Fibroblast of skin of abdomen (primary cell): ENCODE data around the gene UTP11.
A peak's percentile ranks its signal among the peaks of the same experiment; 100 is the strongest.

ENCODE experiments used
- DNase-seq: peaks from one replicate; pipeline ENCODE4 v3.0.0-alpha.2; 2013

UTP11 gene

DNA sequence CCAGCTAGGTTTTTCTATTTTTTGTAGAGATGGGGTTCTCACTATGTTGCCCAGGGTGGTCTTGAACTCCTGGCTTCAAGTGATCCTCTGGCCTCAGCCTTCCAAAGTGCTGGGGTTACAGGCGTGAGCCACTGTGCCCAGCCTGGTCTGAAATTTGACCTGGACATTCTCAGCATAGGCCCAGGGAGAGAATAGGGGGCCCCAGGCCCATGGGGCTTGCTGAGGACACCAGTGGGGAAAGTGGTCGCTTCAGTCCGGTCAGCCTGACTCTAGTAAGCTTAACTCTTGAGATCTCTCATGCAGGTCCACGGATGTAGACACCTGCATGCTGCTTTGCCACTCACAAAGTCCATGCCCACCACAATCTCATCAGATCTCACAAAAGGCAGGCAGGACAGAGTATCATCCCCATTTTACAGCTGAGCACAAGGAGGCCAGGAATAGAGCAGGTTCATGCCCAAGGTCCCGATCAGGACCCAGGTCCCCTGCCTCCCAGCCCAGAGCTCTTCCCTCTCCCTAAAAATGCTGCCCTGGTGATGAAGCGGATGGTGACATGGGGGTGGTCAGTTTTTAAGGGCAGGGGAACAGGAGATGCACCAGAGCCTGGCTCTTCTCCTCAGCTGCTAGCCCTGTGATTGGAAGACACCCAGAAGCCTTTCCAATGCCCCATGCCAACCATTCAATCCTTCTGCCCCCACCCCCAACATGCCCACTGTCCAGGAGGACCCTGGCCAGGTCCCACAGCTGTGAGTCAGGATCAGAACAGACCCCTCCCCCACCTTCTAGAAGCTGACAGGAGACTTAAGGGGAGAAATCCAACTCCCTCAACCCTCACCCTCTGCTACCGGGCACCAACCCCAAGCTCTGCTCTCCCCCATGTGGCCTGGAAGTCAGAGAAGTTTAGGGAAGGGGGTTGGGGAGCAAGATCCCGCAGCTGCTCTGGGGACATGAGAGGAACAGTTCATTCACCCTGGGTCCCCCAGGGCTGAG is 9.0 kb upstream of the UTP11 start:
- peak; percentile 48 for DNase-seq

DNA sequence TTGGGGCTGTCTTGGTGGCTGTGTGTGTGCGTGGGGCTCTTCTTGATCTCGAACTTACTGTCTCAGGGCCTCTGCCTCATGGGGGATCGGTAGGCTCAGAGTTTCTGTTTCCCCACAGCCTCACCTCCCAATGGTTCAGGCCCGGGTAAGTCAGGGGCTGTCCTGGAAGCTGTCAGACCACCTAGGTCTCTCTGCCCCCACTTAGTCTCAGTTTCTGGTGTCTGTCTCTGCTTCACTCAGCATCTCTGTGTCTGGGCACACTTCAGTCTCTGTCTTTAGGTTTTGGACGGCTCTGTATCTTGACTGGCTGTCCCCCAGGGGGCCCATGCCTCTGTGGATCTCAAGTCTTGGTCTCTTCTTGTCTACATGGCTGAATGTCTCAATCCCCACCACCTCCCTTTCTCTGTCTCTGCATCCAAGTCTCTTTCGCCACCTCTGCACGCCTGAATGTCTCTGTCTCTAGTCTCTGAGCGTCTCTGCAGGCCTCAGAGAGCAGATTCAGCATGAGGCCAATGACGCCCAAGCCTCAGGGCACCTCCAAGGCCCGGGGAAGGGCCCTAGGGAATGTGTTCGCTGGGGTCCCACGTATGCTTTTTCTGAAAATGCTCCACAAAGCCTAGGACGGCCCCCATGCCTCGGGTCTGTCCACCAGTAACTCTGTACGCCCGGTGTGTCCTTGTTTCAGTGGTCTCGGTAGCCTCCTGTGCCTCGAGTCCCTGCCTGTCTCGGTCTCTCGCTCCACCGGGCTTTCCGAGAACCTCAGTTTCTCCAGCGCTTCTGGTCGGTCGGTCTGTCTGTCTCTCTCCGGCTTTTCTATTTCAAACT is 8.0 kb upstream of the UTP11 start:
- DNase-seq, result no peak

DNA sequence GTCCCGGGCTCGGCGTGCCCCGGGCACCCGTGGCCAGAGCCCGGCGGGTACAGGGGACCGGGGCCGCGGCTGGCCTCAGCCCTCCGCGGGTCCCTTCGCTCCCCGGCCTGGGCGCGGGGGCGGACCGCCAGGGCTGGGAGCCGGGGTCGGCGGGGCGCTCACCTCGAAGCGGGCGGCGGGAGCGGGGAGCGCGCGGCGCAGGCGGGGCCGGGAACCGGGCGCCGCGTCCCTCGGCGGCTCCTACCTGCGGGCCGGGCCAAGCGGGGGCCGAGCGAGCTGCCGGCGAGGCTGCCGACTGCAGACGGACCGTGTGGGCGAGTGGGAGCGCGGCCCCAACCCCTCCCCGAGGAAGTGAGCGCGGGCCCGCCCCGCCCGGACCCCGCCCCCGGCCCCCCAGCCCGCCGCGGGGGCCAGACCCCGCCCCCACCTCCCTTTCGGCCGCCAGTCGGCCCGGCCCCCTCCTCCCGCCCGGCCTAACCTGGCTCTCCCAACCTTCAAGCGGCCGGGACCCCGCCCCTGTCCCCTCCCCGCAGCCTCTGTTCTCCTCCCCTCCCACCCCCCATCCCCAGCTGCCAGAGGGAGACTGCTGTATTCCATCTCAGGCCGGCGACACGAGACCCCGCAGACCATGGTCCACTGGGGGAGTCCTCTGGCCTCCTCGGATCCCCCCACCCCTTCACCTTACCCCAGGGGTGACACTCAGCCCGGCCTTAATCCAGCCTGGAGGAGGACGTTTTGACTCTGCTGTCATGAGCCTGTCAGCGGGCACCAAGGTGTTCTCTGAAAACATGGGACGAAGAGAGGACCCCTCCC is 7.1 kb upstream of the UTP11 start, which contains the start of gene FHL3:
TSS of gene FHL3 (minus strand) at position 320 of the 813 bp plus-strand sequence. CDS start 6,102 bp downstream, outside the sequence.
- DNase-seq, result peak; percentile 70

DNA sequence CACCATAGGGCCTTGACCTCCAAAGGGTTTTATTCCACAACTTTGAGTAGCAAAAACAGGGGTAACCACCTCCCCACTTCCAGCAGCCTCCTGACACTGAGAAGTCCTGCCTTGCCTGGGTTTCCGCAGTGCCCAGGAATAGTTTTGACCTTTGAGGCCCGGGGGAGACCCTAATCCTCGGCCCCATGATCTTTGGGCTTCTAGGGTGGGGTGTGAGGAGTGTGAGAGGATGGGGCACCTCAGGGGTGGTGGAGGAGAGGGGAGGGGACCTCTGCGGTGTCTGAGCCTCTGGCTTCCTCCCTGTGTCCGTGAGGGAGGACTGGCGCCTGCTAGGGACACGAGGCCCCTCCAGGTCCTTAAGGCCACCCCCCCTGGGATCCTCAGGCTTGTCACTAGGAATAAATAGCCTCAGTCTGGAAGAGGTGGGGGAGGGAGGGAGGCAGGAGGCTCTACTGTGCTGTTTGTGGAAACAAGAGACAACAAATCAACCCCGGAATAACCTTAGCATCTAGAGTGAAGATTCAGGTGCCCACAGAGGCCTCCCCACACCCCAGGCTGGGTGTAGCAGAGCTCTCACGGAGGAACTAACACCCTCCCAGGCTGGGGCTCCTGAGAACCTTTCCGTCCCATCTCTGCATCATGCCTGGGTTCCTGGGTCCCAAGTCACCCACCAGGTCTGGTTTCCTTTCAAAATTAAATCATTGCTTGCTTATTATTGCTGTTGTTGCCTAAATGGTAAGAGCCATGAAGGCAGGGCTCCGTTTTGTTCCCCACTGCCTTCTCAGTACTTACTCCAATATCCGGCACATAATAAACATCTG is 6.3 kb upstream of the UTP11 start:
- no peak for DNase-seq

DNA sequence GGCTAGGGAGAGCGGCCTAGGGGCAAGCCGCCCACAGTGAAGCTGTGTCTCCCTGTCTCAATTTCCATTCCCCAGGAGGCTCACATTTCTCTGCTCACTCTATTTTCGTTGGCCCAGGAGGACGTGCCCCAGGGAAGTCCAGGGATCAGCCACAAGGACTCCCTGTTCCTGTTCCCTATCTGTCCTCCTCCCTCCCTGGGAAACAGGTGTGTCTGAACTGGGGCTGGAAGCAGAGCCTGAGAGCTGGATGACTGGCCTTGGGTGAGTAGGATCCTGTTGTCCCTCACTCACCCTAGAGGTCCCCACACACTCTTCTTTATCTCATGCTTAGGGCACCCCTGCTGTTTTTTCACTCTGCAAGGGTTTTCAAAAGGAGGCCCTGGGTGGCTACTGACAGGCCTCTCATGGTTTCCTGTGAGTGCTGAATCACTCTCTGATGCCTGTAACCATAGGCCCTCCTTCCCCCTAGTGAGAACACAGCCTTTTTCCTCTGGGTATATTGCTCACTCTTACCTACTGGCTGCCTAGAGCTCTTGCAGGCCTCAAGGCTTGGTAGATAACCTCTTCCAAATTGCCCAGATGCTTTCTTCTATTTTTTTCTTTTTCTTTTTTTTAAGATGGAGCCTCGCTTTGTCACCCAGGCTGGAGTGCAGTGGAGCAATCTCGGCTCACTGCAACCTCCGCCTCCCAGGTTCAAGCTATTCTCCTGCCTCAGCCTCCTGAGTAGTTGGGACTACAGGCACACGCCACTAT is 3.3 kb upstream of the UTP11 start:
- peak; percentile 69 for DNase-seq

DNA sequence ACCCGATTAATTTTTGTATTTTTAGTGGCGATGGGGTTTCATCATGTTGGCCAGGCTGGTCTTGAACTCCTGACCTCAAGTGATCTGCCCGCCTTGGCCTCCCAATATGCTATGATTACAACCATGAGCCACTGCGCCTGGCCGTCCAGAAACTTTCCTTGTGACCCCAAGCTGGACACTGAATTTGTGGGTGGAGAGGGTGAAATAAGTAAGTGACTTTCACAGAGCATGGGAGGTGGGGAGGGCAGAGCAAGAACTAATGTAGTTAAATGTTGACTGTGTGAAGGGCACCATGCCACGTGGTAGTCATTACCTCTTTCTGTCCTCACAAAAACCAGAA is 2.7 kb upstream of the UTP11 start:
- DNase-seq, result no peak

DNA sequence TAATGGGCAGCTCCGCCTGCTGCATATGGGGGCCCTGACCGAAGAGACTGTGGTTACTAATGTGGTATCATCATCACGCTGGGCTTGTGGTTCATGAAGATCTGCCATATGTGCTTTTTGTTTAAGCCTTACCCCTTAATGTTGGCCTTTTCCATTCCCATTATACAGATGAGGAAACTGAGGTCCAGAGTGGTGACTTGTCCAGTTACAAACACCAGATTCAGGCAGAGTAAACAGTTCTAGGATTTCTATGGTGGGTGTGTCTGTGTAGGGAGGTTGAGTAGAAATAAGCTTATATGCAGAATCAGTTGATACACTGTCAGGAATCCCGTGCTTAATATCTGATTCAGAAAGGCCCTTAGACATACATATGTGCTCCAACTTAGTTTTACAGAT is 691 bp downstream of the UTP11 start:
- DNase-seq, result no peak

DNA sequence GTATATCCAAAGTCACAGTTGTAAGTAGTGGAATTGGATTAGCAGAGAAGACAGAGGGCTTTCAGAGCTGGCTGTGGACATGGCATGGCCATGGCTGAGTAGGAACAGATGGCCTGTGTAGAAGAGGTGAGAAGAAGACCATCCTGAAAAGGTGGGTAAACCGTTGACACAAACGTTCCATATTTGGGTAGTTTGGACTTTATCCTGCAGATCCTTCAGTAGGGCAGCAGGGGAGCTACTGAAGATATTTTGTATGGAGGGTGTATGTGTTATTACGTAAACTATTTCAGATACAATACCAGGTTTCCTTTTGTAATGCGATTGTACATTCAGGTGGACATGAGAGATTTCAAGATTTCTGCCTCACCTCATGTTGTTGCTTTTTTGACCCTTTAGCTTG is 1.6 kb downstream of the UTP11 start:
- DNase-seq, result no peak

DNA sequence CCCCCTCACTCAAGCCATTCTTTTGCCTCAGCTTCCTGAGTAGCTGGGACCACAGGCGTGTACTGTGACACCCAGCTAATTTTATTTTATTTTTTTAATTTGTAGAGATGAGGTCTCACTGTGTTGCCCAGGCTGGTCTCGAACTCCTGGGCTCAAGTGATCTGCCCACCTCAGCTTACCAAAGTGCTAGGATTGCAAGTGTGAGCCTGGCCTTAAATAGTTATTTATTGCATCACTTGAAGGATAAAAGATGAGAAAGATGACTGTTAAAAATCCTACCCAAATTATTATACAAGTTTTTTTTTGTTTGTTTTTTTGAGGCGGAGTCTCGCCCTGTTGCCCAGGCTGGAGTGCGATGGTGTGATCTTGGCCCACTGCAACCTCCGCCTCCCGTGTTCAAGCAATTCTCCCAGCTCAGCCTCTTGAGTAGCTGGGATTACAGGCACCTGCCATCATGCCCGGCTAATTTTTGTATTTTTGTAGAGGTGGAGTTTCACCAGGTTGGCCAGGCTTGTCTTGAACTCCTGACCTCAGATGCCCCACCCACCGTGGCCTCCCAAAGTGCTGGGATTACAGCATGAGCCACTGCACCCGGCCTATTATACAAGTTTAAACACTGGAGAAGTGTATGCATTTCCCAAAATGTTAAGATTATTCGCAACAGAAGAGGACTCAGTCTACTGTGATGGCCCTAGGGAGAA is 2.3 kb downstream of the UTP11 start:
- DNase-seq, result no peak

DNA sequence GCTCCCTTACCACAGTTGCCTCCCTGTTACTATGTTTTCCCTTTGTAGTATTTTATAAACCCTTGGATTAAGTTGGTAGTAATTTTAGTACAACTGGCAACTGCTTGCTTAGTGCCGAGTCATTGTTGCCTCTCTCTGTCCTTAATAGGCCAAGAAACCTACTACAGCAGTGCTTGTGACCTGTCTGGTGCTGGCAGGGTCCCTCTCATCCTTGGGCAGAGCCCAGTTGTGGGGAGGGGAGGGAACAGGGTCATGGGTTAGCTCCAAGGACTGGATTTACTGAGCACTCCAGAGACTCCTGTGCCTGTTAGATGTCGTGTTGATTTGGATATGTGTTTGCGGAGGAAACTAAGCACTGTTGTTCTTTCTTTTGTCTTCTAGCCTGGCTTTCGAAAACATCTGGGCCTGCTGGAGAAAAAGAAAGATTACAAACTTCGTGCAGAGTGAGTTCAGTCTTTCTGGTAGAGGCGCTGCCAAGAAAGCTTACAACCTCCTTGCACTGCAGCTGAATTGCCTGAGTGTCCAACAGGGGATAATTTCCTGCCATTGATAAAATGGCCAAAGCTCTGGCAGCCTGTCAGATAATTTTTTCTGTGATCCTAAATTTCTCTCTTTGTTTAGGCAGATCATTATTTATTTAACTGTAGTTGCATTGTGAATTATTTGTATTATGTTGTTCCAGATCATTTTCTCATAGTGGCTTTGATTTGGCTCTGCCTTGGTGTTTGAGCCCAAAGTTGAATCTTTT is 3.6 kb downstream of the UTP11 start:
- no peak for DNase-seq

DNA sequence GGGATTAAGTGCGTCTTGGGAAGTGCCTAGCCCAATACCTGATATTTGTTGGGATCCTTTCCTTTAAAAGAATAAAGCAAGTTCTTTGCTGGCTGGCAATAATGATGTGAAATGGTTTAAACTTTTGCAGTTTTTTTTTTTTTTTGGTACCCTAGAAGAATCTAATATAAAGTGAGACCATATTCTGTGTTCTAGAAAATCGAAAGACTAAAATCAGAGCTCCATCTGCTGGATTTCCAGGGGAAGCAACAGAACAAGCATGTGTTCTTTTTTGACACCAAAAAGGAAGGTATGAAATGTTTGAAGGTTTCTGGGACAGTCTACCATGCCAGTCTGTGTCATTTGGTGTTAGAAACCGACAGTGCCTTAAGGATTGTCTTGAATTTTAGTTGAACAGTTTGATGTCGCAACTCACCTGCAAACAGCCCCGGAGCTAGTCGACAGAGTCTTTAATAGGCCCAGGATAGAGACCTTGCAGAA is 6.4 kb downstream of the UTP11 start:
- DNase-seq, result peak; percentile 48

DNA sequence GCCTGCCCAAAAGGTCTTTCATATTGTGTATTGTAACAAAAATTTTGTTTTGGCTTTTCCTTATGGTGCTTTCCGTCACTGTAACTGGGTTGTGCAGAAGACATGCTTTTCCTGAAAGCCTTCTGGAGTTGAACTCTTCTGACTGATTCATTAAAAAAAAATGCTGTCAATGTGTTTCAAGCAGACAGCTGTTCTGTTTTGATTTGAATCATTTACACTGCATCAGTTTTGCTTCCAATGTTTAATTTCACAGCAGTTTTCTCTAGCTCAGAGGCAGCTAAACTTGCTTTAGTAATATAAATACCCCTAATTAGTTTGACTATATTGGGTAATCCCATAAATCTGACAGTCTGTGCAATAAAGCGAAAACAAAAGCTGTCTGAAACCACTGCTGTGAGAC is 7.9 kb downstream of the UTP11 start:
- peak; percentile 31 for DNase-seq

DNA sequence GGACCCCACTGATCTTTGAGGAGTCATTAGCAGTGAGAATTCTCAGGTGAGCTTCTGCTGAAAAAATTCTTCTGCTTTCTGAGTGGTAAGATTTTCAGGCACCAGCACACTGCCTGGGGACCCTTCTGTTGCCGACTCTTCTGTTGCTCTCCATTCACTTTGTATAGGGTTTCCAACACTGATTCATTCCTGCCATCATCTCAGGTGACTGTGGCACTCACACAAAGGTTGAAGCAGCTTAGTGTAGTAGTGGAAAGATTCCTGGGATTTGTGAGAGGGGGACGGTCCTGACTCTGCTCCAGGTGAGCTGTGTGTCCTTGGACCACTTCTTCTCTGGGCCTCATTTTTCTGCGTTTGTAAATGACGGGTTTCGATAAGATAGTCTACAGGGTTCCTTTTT is 9.4 kb downstream of the UTP11 start:
- no peak for DNase-seq

DNA sequence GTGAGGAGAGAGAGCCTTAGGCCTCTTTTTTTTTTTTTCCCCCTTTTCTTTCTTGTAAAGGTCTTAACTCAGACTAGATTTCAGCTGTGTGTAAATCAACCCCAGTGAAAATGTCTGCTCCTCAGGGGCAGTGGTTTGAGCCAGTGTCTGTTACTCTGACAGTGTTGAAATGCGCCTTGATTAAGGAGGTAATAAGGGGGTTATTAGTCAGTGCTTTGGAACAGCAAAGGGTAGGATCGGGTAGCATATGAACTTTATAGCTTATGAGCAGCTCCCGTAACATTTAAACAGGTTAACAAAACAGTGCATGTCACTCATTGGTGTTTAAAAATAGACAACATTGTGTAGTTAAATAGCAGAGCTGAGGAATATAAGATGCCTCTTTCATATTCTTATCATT is 10.3 kb downstream of the UTP11 start:
- no peak for DNase-seq

DNA sequence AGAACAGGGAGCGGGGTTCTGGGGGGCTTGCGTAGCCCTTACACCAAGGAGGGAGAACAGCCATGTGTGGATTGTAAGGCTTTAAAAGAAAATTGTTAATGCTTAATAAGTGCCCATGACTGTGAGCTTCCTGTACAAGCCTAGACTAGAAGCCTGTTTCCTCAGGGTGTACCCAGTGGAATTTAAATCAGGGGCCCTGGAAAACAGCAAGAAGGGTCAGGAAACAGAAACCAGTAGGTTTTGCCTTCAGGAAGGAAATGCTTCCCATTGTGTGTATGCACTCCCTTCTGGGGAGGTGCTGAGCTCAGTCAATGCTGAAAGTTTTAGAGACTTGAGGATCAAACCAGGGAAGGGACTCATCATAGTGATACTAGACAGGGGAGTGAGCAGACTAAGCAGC is 12.7 kb downstream of the UTP11 start:
- no peak for DNase-seq

DNA sequence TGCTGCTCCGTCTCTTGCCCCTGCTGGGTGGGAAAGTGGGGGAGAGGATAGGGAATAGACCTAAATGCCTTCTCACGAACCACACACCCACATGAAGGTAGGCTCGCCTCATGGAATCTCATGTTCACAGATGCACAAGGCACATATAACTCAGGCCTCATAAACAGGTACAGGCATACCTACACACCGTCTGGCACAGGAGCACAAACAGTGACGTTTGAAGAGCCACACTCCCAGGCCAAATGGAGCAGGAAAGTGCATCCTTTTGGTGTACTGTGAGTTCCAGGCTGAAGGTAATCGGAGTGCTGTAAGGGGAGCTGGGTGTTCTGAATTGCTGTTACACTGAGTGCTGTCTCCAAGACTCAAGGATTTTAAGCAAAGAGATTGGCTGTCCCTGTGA is 13.1 kb downstream of the UTP11 start:
- no peak for DNase-seq

DNA sequence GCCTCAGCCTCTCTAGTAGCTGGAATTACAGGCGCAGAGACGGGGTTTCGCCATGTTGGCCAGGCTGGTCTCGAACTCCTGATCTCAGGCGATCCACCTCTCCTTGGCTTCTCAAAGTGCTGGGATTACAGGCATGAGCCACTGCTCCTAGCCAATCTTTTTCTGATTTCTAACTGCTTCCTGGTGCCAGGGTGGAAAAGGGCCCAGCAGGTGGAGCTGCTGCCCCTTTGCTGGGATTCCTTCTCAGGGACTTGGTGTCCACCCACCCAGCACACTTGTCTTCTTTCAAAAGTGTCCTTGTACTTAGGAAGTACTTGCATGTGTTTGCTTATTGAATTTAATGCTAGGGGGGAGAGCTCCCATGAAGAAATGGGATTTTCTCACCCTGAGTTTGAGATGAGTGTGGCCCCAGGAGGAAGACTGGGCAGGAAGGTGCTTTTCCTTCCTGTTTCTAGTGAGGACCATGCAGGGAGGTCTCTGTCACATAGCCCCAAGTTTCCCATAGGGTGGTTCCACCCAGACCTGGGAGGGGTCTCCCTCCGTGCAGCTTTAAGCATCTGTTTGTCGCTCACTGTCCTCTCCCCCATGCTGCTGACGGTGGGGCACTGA is 14.2 kb downstream of the UTP11 start:
- DNase-seq, result peak; percentile 54

DNA sequence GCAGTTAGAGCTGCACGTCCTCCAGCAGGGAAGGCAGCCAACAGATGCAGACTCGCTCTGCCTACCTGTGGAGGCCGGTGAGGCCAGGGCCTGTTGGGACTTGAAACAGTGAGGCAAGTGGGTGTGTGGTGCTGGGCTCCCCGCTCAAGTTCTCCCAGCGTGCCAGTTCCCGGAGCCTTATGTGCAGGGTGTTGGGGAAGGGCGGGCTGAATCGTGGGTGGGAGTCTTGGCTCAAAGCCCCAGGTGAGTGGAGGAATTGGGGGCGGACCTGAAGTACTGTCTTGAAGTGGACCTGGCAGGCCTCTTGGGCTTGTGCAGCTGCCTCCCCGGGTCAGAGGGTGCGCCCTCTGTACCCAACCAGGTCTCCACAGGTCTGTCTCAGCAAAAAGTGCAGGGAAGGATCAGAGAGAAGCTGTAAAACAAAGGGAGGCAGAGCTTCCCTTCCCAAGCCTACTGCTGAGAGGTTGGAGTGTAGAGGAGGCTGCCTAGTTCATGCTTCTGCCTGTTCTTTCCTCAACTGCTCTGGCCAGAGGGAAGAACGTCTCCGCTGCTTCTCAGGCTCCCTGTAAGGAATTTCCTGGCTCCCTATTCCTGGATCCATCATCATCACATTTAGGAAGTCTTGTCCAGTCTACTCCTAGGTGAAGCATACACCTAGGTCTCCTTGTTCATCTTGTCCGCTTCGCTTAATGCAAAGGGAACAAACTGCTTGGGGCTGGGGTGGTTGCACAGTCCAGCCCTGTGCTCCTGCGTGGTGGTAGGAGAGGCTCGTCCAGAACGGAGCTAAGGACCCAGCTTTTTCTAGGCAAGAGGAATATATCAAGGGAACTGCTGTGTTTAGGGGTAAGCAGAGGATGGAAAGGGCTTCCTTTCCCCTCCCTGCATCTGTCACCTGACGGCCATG is 14.9 kb downstream of the UTP11 start:
- DNase-seq, result no peak
